Fibroblast of upper back skin (primary cell): ENCODE results near the gene PTBP1.
"Not testable (repeated sequence)": the region's sequence is repeated elsewhere in the genome, so short reads cannot be mapped to it uniquely, and the experiment has no call there.

ENCODE experiments used
- DNase-seq: peaks from one replicate; pipeline ENCODE4 v3.0.0-alpha.2; 2013

PTBP1 gene

DNA sequence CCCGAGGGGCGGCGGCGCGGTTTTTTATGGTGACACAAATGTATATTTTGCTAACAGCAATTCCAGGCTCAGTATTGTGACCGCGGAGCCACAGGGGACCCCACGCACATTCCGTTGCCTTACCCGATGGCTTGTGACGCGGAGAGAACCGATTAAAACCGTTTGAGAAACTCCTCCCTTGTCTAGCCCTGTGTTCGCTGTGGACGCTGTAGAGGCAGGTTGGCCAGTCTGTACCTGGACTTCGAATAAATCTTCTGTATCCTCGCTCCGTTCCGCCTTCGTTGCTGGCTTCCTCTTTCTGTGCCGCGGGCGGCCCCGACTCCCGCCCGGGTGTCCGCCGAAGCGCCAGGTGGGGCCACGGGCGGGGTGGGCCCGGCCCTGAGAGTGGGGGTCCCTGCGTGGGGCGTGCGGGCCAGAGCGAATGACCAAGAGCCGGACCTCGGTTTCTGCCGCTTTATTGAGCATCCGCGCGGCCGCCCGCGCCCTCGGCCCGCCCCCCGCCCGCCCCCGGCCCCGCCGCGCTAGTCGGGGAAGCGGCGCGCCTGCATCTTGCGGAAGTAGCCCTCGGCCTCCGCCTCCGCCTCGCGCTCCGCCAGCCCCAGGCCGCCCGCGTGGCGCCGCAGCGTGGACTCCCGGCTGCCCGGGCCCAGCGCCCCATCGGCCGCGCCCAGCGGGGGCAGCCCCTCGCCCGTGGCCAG is 14.9 kb downstream of the PTBP1 start:
- no peak for DNase-seq

DNA sequence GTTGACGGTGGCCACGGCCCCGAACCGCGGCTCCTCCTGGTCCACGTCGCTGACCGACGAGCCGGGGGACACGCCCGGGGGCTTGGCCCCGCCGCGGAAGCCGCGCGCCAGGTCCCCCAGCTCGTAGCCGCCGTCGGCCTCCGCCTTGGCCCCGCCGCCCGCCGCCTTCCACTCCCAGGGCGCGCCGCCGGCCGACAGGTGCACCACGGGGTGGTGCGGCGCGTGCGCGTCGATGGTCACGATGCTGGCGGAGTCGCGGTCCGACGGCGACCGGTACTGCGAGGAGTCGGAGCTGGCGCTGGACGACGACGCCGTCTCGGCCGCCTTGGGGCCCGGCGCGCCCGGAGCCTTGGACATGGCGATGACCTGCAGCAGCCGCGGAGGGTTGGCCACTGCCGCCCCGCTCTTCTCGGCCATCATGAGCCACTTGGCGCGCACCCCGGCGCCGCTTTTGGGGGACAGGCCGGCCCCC is 15.5 kb downstream of the PTBP1 start:
- DNase-seq: no peak

DNA sequence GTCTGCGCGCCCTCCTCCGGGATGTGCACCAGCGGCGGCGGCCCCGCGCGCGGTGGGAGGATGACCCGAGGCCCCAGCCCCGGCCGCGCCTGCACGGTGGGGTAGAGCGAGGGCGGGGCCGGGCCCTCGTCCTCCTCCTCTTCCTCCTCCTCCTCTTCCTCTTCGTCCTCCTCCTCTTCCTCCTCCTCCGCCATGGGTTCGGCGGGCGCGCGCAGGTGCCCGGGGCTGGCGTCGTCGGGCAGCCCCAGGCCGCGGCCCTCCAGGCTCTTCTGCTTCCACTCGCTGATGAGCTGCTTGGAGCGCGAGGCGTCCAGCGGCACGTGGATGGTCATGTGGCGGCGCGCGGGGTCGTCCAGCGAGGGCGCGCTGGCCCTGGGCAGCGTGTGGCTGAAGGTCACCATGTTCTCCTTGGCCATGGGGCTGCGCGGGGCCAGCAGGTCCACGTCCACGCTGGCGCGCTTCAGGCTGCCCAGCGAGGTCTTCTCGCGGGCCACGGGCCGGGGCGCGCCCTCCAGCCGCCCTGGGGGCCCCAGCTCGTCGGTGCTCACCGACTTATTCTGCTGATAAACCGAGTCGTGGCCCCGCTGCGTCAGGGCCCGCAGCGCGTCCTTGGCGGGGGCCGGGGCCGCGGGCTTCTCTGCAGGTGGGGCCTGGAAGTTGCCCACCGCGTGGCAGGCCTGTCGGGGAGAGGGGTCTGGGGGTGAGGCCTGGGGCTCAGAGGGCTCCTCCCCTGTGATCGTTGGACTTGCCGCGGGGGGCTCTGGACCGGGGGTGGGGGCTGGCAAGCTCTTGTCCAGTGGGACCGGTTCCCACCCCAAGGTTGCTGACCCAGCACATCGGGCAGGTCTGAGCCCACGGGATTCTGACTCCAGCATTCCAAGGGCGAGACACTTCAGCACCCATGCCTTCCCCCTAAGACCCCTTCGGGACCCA is 16.2 kb downstream of the PTBP1 start:
- no peak for DNase-seq

DNA sequence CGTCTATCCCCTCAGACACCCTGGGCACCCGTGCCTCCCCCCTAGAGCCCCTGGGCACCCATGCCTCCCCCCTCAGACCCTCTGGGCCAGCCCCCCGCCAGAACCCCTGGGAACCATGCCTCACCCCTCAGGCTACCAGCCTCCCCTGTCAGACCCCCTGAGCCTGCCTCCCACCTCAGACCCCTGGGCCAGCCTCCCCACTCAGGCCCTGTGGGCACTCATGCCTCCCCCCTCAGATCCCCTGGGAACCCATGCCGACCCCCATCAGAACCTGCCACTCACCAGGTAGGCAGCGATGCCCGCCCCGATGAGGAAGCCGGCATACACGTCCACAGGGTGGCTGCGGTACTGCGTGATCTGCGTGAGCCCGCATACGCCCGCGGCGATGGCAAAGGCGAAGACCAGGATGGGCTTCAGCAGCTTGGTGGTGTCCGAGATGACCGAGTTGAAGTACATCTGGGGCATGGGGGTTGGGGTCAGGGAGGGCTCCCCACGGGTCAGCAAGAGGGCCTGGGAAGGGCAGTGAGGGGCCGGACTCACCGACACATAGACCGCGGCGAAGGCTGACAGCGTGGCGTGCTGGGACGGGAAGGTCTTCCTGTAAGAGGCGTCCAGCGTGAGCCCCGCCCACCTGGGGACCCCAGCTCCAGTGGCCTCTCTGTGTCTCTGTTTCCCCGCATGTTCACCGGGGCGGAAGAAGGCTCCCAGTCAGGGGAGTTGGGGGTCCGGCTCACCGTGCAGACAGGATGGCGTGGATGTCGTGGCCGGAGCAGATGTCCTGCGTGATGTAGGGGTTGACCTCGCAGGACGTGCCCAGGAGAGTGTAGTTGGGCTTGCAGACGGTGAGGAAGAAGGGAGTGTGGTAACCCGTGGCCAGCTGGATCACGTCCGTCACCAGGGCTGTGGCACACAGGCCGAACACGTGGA is 17.2 kb downstream of the PTBP1 start:
- no peak for DNase-seq

DNA sequence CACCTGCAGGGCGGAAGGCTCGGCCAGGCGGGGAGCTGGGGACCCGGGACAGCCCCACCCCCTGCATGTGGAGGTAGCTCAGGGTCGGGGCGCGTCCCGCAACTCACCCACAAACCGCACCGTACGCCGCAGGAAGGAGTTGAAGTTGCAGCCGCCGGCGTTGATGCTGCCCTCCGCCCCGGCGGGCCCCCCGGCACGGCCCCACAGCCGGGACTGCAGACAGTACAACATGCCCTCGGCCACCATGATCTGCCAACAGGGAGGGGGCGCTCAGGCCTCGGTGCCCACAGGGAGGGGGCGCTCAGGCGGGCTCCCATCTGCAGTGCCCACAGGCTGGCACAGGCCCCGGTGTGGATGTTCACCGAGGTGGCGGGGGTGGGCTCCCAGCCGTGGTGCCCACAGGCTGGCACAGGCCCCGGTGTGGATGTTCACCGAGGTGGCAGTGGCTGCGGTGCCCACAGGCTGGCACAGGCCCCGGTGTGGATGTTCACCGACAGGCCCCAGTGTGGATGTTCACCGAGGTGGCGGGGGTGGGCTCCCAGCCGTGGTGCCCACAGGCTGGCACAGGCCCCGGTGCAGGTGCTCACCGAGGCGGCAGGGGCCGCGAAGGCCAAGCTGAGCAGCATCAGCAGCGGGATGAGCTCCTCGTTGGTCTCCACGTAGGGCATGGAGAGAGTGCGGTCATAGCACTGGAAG is 18.0 kb downstream of the PTBP1 start:
- DNase-seq: no peak

DNA sequence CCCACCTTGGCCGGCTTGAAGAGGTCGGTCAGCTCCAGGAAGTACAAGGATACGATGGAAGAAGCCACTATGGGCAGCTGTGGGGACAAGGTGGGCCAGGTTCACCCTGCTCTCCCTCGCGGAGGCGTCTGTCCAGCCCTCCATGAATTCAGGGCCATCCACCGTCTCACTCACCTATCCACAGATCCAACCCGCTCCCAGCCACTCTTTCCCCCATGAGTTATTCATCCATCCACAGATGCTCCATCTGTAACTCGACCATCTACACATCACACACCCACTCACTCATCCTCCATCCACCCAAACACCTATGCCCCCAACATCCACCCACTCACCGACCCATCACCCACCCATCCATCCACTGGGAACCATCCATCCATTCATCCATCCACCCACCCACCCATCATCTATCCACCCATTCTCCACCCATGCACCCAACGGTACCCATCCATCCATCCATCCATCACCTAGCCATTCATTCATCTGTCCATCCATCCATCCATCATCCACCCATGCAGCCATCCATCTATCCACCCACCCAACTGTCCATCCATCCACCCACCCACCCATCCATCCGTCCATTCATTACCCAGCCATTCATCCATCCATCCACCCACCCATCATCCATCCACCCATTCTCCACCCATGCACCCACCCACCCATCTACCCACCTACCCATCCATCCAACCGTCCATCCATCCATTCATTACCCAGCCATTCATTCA is 18.7 kb downstream of the PTBP1 start:
- no peak for DNase-seq

DNA sequence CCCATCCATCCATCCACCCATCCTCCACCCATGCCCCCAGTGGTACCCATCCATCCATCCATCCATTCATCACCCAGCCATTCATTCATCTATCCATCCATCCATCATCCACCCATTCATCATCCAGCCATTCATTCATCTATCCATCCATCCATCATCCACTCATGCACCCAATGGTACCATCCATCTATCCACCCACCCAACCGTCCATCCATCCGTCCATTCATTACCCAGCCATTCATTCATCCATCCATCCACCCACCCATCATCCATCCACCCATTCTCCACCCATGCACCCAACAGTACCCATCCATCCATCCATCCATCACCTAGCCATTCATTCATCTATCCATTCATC is 19.2 kb downstream of the PTBP1 start:
- DNase-seq: no peak

DNA sequence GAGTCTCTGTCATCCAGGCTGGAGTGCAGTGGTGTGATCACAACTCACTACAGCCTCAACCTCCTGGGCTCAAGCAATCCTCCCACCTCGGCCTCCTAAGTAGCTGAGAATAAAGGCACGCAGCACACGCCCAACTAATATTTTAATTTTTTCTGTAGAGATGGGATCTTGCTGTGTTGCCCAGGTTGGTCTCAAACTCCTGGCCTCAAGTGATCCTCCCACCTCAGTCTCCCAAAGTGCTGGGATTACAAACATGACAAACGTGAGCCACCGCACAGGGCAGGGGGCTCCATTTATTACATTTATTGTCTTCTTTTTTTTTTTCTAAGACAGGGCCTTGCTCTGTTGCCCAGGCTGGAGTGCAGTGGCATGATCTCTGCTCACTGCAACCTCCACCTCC is 23.0 kb downstream of the PTBP1 start:
- DNase-seq: not testable (repeated sequence)

DNA sequence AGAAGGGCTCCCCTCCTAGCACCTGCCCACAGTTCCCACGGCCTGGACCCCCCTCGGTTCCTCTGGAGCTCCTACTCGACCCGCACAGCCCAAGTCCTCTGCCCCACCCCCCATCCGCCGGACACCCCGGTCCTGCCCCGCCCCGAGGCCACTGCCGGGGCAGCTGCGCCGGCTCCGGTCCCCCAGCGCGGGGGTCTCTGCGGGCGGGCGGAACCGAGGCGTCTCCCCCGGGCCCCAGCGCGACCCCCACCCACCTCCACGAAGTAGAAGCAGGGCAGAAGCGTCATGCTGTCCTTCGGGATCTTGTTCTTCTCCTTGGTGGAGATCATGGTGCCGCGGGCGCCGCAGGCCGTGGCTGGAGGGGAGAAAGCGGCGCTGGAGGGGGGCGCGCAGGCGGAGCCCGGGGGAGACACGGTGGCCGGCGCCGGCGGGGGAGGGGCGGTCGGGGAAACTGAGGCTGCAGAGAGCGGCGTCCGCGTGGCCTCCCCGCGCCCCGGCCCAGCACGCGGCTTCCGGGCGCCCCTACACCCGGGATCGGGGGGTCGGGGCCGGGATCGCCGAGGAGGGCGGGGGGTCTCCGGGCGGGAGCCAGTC is 24.1 kb downstream of the PTBP1 start:
- no peak for DNase-seq

DNA sequence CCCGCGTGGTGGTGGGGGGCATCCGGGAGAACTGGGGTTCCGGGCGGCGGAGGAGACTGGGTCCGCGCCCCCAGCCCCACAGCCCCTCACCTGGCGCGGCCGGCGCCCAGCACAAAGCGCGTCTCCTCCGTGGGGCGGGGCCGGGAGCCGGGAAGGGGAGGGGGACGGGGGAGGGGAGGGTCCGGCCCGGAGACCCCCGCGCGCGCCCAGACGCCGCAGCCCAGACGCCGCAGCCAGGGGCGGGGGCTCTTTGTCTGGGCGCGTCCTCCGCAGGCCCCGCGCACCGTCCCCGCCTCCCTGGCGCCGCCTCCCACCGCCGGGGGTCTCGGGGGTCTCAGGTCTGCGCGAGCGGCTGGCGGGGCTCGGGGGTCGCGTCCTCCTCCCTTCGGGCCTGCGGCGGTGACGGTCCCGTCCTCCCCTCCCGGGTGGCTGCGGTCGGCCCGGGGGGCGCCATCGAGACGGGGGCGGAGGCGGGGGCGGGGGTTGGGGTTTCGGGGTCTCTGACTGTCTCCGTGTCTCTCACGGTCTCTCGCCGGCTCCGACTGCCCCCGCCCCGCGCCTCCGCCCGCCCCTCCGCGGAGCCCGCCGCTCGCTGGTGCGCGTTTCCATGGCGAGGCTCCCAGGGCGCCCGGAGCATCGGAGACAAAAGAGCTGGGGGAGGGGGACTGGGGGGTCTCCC is 24.7 kb downstream of the PTBP1 start, which contains the start of gene PLPPR3:
Gene PLPPR3, minus strand, starts transcription at position 131 of the 679 bp plus-strand sequence. CDS start 396 bp downstream, outside the sequence.
- DNase-seq: no peak

DNA sequence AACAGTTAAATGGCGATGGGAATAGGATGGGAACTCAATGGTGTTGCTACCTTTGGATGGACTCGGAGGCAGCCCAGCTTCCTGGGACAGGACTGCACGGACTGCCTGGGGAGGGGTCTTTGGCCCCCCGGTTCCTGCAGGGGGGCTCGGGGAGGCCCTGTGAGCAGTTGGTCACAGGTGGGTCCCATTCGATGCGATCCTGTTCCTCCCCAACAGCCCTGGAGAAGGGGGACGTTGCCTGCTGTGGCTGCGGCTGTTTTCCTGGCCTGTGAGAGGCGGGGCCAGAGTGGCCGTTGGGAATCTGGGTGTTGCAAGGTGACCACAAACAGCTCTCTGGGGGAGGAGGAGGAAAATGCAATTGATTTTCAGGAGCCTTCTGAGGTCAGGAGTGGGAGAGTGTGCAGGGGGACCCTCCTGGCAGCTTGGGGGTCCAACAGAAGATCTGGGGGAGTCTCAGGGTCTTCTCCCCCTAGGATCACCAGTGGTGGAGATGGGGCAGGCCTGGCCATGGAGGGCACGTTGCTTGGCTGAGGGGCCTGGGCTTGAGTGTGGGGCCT is 26.4 kb downstream of the PTBP1 start:
- no peak for DNase-seq

DNA sequence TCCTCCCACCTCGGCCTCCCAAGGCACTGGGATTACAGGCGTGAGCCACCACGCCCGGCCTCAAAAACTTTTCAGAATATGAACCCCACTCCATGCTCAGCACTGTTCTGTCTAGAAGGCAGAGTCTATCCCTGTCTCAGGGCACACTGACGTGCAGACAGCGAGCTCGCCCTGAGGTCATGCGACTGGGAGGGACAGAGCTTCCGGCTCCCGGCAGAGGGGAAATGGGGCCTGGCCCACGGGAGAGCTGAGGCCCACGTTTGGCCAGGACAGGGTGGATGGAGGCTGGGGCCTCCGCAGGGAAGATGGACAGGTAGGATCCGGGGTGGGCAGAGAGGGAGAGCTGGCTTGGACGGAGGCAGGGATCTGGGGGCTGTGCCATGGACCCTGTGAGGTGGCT is 27.6 kb downstream of the PTBP1 start:
- DNase-seq: no peak

DNA sequence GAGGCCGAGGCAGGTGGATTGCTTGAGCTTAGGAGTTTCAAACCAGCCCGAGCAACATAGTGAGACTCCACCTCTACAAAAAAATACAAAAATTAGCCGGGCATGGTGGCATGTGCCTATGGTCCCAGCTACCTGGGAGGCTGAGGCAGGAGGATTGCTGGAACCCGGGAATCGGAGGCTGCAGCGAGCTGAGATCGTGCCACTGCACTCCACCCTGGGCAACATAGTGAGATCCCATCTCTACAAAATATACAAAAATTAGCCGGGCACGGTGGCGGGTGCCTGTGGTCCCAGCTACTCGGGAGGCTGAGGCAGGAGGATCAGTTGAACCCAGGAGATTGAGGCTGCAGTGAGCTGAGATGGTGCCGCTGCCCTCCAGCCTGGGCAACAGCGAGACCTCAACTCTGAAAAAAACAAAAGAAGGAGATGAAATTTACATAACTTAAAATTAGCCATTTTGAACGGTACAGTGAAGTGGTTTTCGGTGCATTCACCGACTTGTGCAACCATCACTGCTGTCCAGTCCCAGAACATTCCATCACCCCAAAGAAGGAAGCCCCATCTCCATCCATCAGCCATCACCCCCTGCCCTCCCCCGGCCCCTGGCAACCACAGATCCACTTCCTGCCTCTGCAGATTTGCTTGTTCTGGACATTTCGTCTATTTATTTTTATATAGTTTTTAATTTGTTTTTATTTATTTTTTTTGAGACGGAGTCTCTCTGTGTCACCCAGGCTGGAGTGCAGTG is 28.8 kb downstream of the PTBP1 start:
- DNase-seq: no peak

DNA sequence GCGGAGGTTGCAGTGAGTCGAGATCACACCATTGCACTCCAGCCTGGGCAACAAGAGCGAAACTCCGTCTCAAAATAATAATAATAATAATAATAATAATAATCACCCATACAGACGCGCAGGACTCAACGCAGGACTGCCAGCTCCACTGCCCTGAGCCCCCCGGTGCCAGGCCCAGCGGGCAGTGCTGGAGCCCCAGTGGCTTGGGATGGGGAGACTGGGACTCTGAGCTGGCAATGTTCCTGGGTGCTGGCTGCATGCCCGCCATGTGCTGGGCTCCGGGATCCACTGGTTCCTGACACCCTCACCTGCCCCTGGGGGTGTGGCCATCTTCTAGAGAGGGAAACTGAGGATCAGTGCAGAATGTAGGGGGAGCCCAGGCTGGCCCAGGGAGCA is 30.1 kb downstream of the PTBP1 start:
- DNase-seq: no peak

DNA sequence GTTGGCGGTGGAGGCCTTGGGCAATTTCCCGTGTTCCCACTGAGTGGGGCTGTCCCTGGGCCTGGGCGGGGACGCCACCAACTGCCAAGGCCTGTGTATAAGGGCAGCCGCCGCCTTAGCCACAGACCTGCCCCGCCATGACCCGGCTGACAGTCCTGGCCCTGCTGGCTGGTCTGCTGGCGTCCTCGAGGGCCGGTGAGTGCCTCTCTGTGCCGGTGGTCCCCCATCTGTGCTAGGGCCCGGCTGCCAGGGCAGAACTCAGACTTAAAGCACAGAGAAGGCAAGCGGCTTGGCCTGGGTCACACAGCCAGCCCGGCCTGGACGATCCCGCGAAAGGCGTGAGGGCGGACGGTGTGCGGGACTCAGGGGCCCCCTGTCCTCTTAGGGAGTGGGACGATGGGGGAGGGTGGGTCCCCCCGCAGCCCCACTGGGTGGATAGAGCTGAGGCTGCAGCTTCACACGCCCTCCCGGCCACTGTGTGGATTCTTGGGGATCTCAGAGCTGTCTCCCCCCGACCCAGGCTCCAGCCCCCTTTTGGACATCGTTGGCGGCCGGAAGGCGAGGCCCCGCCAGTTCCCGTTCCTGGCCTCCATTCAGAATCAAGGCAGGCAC is 30.6 kb downstream of the PTBP1 start, which contains the start of gene AZU1:
Gene AZU1, plus strand, starts transcription at position 128 of the 612 bp plus-strand sequence. Its CDS starts 10 bp downstream, at position 138.
- no peak for DNase-seq

DNA sequence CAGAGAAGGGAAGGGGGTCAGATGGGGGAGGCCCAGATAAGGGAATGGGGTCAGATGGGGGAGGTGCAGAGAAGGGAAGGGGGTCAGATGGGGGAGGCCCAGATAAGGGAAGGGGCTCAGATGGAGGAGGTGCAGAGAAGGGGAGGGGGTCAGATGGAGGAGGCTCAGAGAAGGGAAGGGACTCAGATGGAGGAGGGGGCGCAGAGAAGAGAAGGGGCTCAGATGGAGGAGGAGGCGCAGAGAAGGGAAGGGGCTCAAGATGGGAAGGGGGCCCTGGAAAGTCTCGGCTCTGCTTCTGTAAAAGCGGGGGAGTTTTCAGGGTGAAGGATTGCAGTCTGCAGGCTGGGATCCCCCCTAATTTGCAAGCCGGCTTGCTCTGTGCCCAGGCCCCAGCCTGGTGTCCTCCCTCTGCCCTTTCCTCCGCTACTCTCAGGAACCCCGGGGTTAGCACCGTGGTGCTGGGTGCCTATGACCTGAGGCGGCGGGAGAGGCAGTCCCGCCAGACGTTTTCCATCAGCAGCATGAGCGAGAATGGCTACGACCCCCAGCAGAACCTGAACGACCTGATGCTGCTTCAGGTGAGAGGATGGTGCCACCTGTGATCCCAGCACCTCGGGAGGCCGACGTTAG is 32.0 kb downstream of the PTBP1 start:
- no peak for DNase-seq

DNA sequence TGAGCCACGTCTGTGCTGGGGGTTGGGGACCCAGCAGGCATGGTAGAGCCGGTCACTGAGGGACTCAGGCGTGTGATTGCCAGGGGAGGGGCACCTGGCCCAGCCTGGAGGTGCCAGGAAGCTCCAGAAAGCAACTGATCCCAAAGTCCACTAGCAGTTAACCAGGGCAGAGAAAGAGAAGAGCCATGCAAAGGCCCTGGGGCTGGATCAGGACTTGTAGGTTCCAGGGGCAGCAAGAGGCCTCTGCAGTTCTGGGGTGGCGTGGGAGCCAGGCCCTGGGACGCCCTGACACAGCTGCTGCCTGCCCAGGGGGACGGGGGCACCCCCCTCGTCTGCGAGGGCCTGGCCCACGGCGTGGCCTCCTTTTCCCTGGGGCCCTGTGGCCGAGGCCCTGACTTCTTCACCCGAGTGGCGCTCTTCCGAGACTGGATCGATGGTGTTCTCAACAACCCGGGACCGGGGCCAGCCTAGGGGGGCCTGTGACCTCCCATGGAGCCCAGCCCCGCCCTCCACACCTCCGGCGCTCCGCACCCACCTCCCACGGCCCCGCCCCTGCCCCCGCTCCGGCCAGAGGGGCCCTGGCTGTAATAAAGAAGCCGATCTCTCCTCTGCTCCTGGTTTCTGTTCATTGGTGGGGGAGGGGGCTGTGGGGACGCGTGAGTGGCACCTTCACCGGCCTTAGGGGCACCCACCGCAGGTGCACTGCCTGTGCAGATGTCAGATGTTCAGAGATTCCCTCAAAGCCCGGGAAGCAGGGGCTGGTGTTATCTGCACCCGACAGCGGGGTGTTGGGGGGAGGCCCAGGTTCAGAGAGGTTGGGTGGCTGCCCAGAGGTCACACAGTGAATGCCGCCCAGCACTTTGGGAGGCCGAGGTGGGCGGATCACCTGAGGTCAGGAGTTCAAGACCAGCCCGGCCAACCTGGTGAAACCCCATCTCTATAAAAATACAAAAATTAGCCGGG is 34.4 kb downstream of the PTBP1 start:
- DNase-seq: no peak
